IMR-90 (cell line): ENCODE data around the gene IL22. TPM values are rescaled to one million over a fixed set of nuclear protein-coding genes. Genes with fewer than 3 reads are reported as not detected.

Experiments
- ATAC-seq: fragments of 200-7000 bp; cut with Tn5 transposase; 2 replicates; pipeline ENCODE4 v1.9.1; 2020; ENCODE audit warnings: low read depth, mild to moderate bottlenecking, moderate library complexity
- BruUV-seq: library from RNA; stranded (reverse); fragments of 400-500 nt; replicated peaks from 2 replicates; lab custom pipeline; 2021; lab: Mats Ljungman, UMichigan
- CTCF ChIA-PET: fragments of 300-600 bp; formaldehyde crosslinking; extraction: SDS; loops from one replicate; lab custom pipeline; 2021; ENCODE audit warnings: antibody characterized with exemption; lab: Yijun Ruan, JAX
- POLR2A ChIA-PET: fragments of 300-600 bp; sonication (Branson Sonifier 250); formaldehyde crosslinking; loops from one replicate; lab custom pipeline; 2022; ENCODE audit warnings: antibody characterized with exemption; ENCODE audit not compliant: unreplicated experiment; lab: Charles Lee
- DNase-seq: peaks from one replicate; pipeline ENCODE4 v3.0.0; 2013
- H2AFZ ChIP-seq: replicated peaks from 2 replicates; pipeline ENCODE3; 2013; ENCODE audit warnings: low read length, mild to moderate bottlenecking; ENCODE audit not compliant: poor library complexity
- H2AK5ac ChIP-seq: 2 replicates; pipeline ENCODE4 v1.6.1; 2013; ENCODE audit warnings: low read depth, low read length, inconsistent platforms
- H2AK9ac ChIP-seq: replicated peaks from 2 replicates; pipeline ENCODE3; 2013; ENCODE audit warnings: mild to moderate bottlenecking, low read depth, low read length, moderate library complexity; ENCODE audit not compliant: poor library complexity
- H2BK120ac ChIP-seq: 2 replicates; pipeline ENCODE4 v1.6.1; 2013; ENCODE audit warnings: low read depth, low read length, inconsistent platforms
- H2BK15ac ChIP-seq: 3 replicates; pipeline ENCODE4 v1.6.1; 2013; ENCODE audit warnings: low read depth, low read length, inconsistent platforms
- H2BK20ac ChIP-seq: 2 replicates; pipeline ENCODE4 v1.6.1; 2013; ENCODE audit warnings: low read depth, mild to moderate bottlenecking, inconsistent platforms, low read length, moderate library complexity
- H2BK5ac ChIP-seq: 2 replicates; pipeline ENCODE4 v1.6.1; 2013; ENCODE audit warnings: mild to moderate bottlenecking, low read depth, low read length, inconsistent platforms; ENCODE audit not compliant: poor library complexity, severe bottlenecking
- H3K14ac ChIP-seq: replicated peaks from 2 replicates; pipeline ENCODE4 v1.6.1; 2013; ENCODE audit warnings: low read depth, low read length, inconsistent platforms
- H3K18ac ChIP-seq: 2 replicates; pipeline ENCODE4 v1.6.1; 2013; ENCODE audit warnings: low read depth, low read length, control low read depth
- H3K23ac ChIP-seq: 2 replicates; pipeline ENCODE4 v1.6.1; 2013; ENCODE audit warnings: low read depth, low read length, inconsistent platforms
- H3K27ac ChIP-seq: 2 replicates; pipeline ENCODE4 v1.5.1; 2013; ENCODE audit warnings: mild to moderate bottlenecking, control low read depth, low read length; ENCODE audit not compliant: insufficient read depth
- H3K27me3 ChIP-seq: 2 replicates; pipeline ENCODE4 v1.6.1; 2013; ENCODE audit warnings: low read length; ENCODE audit not compliant: control insufficient read depth, insufficient read depth
- H3K36me3 ChIP-seq: 2 replicates; pipeline ENCODE4 v1.6.1; 2013; ENCODE audit warnings: low read length, mixed read lengths; ENCODE audit not compliant: control insufficient read depth, insufficient read depth
- H3K4ac ChIP-seq: 2 replicates; pipeline ENCODE4 v1.6.1; 2013; ENCODE audit warnings: low read depth, low read length, inconsistent platforms
- H3K4me1 ChIP-seq: 2 replicates; pipeline ENCODE4 v1.6.1; 2013; ENCODE audit warnings: low read length, mixed read lengths; ENCODE audit not compliant: control insufficient read depth, insufficient read depth
- H3K4me2 ChIP-seq: 2 replicates; pipeline ENCODE4 v1.6.1; 2013; ENCODE audit warnings: low read depth, mild to moderate bottlenecking, control low read depth, low read length, moderate library complexity
- H3K4me3 ChIP-seq: 2 replicates; pipeline ENCODE4 v1.5.1; 2013; ENCODE audit warnings: low read depth, mild to moderate bottlenecking, control low read depth, low read length, moderate library complexity; ENCODE audit not compliant: insufficient read depth
- H3K56ac ChIP-seq: 2 replicates; pipeline ENCODE4 v1.6.1; 2013; ENCODE audit warnings: low read length, inconsistent platforms; ENCODE audit not compliant: insufficient read depth; ENCODE audit errors: extremely low read depth
- H3K79me1 ChIP-seq, 2 experiments: 2 replicates each; pipeline ENCODE4 v1.6.1; 2013; ENCODE audit warnings: low read length in 2 of 2, inconsistent platforms in 1 of 2, low read depth in 1 of 2
- H3K9ac ChIP-seq: 2 replicates; pipeline ENCODE4 v1.6.1; 2013; ENCODE audit warnings: low read depth, low read length, control low read depth
- H3K9me1 ChIP-seq: 2 replicates; pipeline ENCODE4 v1.6.1; 2013; ENCODE audit warnings: low read length, inconsistent platforms; ENCODE audit not compliant: insufficient read depth
- H3K9me3 ChIP-seq: 2 replicates; pipeline ENCODE4 v1.6.1; 2013; ENCODE audit warnings: low read length; ENCODE audit not compliant: control insufficient read depth, insufficient read depth
- H4K20me1 ChIP-seq: 2 replicates; pipeline ENCODE4 v1.6.1; 2013; ENCODE audit warnings: low read length, inconsistent platforms; ENCODE audit not compliant: insufficient read depth
- H4K5ac ChIP-seq: 2 replicates; pipeline ENCODE4 v1.6.1; 2013; ENCODE audit warnings: mild to moderate bottlenecking, low read depth, low read length, control low read depth
- H4K8ac ChIP-seq, 2 experiments: 2 replicates each; pipeline ENCODE4 v1.6.1; 2013; ENCODE audit warnings: low read depth in 2 of 2, low read length in 2 of 2, control low read depth in 1 of 2, inconsistent platforms in 1 of 2
- H4K91ac ChIP-seq: 2 replicates; pipeline ENCODE4 v1.6.1; 2013; ENCODE audit warnings: low read depth, low read length, inconsistent platforms; ENCODE audit not compliant: insufficient read depth
- BHLHE40 ChIP-seq: fragments of 150-350 bp; IDR thresholded peaks from 2 replicates; pipeline ENCODE4 v1.6.1; 2016; ENCODE audit warnings: mild to moderate bottlenecking, low read depth, low read length
- CEBPB ChIP-seq: IDR thresholded peaks from 2 replicates; pipeline ENCODE4 v1.6.1; 2012; ENCODE audit warnings: low read depth, low read length, improper control_type of control experiment
- CHD1 ChIP-seq: IDR thresholded peaks from 2 replicates; pipeline ENCODE4 v1.6.1; 2012; ENCODE audit warnings: low read depth, low read length, improper control_type of control experiment
- FOS ChIP-seq: fragments of 150-350 bp; IDR thresholded peaks from 2 replicates; pipeline ENCODE4 v1.6.1; 2016; ENCODE audit warnings: low read depth, low read length
- MAZ ChIP-seq: IDR thresholded peaks from 2 replicates; pipeline ENCODE4 v1.6.1; 2012; ENCODE audit warnings: low read depth, mild to moderate bottlenecking, low read length, improper control_type of control experiment, moderate library complexity, borderline replicate concordance
- MXI1 ChIP-seq: IDR thresholded peaks from 2 replicates; pipeline ENCODE4 v1.6.1; 2012; ENCODE audit warnings: low read depth, mild to moderate bottlenecking, low read length, moderate library complexity, borderline replicate concordance
- NFE2L2 ChIP-seq: fragments of 150-350 bp; IDR thresholded peaks from 2 replicates; pipeline ENCODE4 v1.6.1; 2016; ENCODE audit warnings: low read depth, mild to moderate bottlenecking, low read length
- POLR2A ChIP-seq: IDR thresholded peaks from 2 replicates; pipeline ENCODE4 v1.6.1; 2012; ENCODE audit warnings: mild to moderate bottlenecking, low read depth, low read length
- RAD21 ChIP-seq: IDR thresholded peaks from 2 replicates; pipeline ENCODE4 v1.6.1; 2012; ENCODE audit warnings: low read length, improper control_type of control experiment
- RFX5 ChIP-seq: IDR thresholded peaks from 2 replicates; pipeline ENCODE4 v1.8.0; 2012; ENCODE audit warnings: low read depth, mild to moderate bottlenecking, low read length, moderate library complexity
- USF2 ChIP-seq: fragments of 150-350 bp; IDR thresholded peaks from 2 replicates; pipeline ENCODE4 v1.6.1; 2017; ENCODE audit warnings: mild to moderate bottlenecking, antibody characterized with exemption, low read length, low read depth
- WGBS, 2 experiments: methylation state at CpG; one replicate each; pipeline versions ENCODE4 v1.1.5 to v1.1.7; 2013; ENCODE audit warnings: missing lambda C conversion rate in 2 of 2; ENCODE audit not compliant: insufficient read length in 1 of 2; ENCODE audit errors: extremely low coverage in 2 of 2; 5-methylcytosine and 5-hydroxymethylcytosine counted together
- dilution Hi-C: fragments of 300-500 bp; cut with HindIII; formaldehyde crosslinking; loops from one replicate; pipeline ENCODE4 v1.14.3; 2018; ENCODE audit warnings: low sequenced_read_pairs; ENCODE audit not compliant: unreplicated experiment
- in situ Hi-C: fragments of 300-500 bp; cut with MboI; formaldehyde crosslinking; loops from 3 replicates; pipeline ENCODE4 v1.14.3; 2019; ENCODE audit warnings: low sequenced_read_pairs, inconsistent platforms, mixed read lengths
- intact Hi-C: fragments of 100-400 bp; cut with micrococcal nuclease; formaldehyde crosslinking; loops from 2 replicates; pipeline ENCODE4 v1.10.0; 2022
- polyA plus RNA-seq, 3 experiments: library from polyadenylated mRNA; depleted of rRNA; stranded (reverse); fragments of >200 nt; gene quantifications; 2 replicates each; pipeline ENCODE4 v1.2.3, GENCODE V29; 2012; ENCODE audit warnings: low replicate concordance in 1 of 3
- total RNA-seq: library from RNA; depleted of rRNA; stranded (reverse); fragments of >200 nt; gene quantifications from 2 replicates; pipeline ENCODE4 v1.2.3, GENCODE V29; 2012

Gene IL22
- total and polyA plus RNA-seq, 2 of the 4 experiments (the other 2 are of a cell fraction) = not detected

- no peak for TF ChIP-seq USF2
- TF ChIP-seq NFE2L2 = no peak
- no peak for TF ChIP-seq POLR2A
- TF ChIP-seq CHD1 = no peak
- no peak for TF ChIP-seq CEBPB
- no peak for TF ChIP-seq RFX5
- no peak for TF ChIP-seq MAZ
- no peak for TF ChIP-seq MXI1
- TF ChIP-seq FOS = no peak
- TF ChIP-seq RAD21 = no peak
- no peak for TF ChIP-seq BHLHE40
- Histone ChIP-seq H3K27ac (no peak overlapping the region), H2BK20ac (no peak overlapping the region), H2AFZ (no peak overlapping the region), H3K9me1 (no peaks in the 10 kb centered on the region), H2AK5ac (no peak overlapping the region), H3K14ac (no peak overlapping the region), H2BK15ac (no peak overlapping the region), H3K79me1 (no peaks in the 10 kb centered on the region), H4K8ac (no peak overlapping the region), H4K91ac (no peak overlapping the region), H3K4me1 (peaks cover 1% of the 10 kb centered on the region; the same call in 1 of the 2 replicates), H2BK120ac (no peak overlapping the region), H2AK9ac (no peak overlapping the region), H3K4ac (no peak overlapping the region), H3K9me3 (no peaks in the 10 kb centered on the region), H3K27me3 (peaks cover 5% of the 10 kb centered on the region; the same call in 1 of the 2 replicates), H4K5ac (no peak overlapping the region), H3K23ac (no peak overlapping the region), H3K56ac (no peak overlapping the region), H3K36me3 (no peaks in the 10 kb centered on the region), H3K4me3 (no peak overlapping the region), H4K20me1 (no peaks in the 10 kb centered on the region), H3K9ac (no peak overlapping the region), H3K4me2 (no peak overlapping the region), H3K18ac (no peak overlapping the region), H2BK5ac (no peak overlapping the region)
- no CpG with 5 or more reads among the region's 3 CpGs for WGBS, 2 experiments
- no TSS peak for BruUV-seq
- ATAC-seq (no peak), DNase-seq (no peak)
- ChIA-PET POLR2A (no interaction called here), CTCF (interaction anchor here (0.7 kb wide), 1 partner anchor 9 kb away, joined by 3 read pairs; no protein-coding TSS in a partner anchor)
- in situ Hi-C loops = no loop called here
- intact Hi-C loops = no loop called here
- dilution Hi-C loops = no loop called here
Measured at GRCh38 chr12:68250454-68250853, 3.0 kb downstream of the IL22 start.
